Ovary (tissue), 3 donors: ENCODE measurements around the gene STT3B.

Source experiments
- EP300 ChIP-seq: sonication (generic); formaldehyde crosslinking; IDR thresholded peaks from one replicate; pipeline ENCODE4 v1.6.1; 2017; ENCODE audit warnings: antibody characterized with exemption
- TF ChIP-seq, protein P1 (sequence below), 3 donors: fragments of 450-650 bp in 2 of 3; fragments of 200-600 bp in 1 of 3; IDR thresholded peaks; one replicate each; pipeline versions ENCODE4 v1.5.1 to v1.8.0; 2016 to 2022; ENCODE audit warnings: antibody characterized with exemption in 3 of 3, mild to moderate bottlenecking in 1 of 3
- donor health status: DM: no; HTN: no; CAD: no.

GRCh38 chr3:31522152-31522551, 10.6 kb upstream of the STT3B start:
- TF ChIP-seq, protein P1, sequence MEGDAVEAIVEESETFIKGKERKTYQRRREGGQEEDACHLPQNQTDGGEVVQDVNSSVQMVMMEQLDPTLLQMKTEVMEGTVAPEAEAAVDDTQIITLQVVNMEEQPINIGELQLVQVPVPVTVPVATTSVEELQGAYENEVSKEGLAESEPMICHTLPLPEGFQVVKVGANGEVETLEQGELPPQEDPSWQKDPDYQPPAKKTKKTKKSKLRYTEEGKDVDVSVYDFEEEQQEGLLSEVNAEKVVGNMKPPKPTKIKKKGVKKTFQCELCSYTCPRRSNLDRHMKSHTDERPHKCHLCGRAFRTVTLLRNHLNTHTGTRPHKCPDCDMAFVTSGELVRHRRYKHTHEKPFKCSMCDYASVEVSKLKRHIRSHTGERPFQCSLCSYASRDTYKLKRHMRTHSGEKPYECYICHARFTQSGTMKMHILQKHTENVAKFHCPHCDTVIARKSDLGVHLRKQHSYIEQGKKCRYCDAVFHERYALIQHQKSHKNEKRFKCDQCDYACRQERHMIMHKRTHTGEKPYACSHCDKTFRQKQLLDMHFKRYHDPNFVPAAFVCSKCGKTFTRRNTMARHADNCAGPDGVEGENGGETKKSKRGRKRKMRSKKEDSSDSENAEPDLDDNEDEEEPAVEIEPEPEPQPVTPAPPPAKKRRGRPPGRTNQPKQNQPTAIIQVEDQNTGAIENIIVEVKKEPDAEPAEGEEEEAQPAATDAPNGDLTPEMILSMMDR (IDR thresholded peaks at IDR 0.05), result no peak
- TF ChIP-seq EP300, result no peak
